NCI-H2029 treated with DMSO at 0.1 percent for 48 hours (cell line): ENCODE results near the gene FUOM.
"Not testable (repeated sequence)": the region's sequence is repeated elsewhere in the genome, so short reads cannot be mapped to it uniquely, and the experiment has no call there.

Experiments
- DNase-seq: peaks from one replicate; lab custom pipeline; 2025; lab: John Stamatoyannopoulos, UW

FUOM gene

GRCh38 chr10:133388236-133388972 is 30.6 kb upstream of the FUOM start:
- no peak for DNase-seq

DNA sequence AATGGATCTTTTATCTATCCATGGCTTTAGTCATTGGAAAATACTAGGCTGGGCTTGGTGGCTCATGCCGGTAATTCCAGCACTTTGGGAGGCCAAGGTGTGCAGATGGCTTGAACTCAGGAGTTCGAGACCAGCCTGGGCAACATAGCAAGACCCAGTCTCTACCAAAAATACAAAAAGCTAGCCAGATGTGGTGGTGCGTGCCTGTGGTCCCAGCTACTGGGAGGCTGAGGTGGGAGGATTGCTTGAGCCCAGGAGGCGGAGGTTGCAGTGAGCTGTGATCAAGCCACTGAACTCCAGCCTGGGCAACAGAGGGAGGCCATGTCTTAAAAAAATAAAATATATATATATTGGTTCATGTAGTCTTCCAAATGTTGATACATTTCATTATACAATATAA is 29.1 kb upstream of the FUOM start:
- not testable (repeated sequence) for DNase-seq

DNA sequence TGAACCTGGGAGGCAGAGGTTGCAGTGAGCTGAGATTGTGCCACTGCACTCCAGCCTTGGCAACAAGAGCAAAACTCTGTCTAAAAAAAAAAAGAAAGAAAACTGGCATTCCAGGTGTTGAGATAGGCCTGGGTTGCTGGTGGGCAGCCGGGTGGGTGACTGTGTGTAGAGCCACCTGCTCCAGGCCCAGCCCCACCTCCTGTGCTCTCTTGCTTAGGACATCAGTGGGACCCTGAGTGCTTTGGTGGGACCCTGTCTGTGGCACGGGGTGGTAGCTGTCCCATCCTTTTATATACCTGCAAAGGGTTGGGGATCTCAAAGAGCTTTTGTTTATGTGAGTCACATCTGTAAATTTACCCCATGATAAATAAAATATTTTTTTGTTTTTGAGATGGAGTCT is 27.4 kb upstream of the FUOM start:
- DNase-seq, result no peak

- DNase-seq, result no peak
These were observed 26.3 kb upstream of the FUOM start for GRCh38 chr10:133384071-133384470.

DNA sequence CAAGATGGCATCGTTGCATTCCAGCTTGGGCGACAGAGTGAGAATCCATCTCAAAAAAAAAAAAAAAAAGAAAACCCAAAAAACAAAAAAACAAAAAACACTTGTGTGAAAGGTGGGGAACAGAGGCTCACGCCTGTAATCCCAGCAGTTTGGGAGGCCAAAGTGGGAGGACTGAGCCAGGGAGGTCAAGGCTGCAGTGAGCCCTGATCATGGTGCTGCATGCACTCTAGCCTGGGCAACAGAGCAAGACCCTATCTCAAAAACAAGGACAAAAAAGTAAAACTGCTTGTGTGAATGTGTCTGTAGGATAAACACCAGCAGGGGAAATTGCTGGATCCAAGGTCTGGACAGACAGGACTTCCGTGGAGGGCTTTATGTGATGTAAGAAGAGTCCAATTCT is 25.7 kb upstream of the FUOM start:
- DNase-seq, result no peak

GRCh38 chr10:133381036-133381435 is 23.2 kb upstream of the FUOM start:
- no peak for DNase-seq

DNA sequence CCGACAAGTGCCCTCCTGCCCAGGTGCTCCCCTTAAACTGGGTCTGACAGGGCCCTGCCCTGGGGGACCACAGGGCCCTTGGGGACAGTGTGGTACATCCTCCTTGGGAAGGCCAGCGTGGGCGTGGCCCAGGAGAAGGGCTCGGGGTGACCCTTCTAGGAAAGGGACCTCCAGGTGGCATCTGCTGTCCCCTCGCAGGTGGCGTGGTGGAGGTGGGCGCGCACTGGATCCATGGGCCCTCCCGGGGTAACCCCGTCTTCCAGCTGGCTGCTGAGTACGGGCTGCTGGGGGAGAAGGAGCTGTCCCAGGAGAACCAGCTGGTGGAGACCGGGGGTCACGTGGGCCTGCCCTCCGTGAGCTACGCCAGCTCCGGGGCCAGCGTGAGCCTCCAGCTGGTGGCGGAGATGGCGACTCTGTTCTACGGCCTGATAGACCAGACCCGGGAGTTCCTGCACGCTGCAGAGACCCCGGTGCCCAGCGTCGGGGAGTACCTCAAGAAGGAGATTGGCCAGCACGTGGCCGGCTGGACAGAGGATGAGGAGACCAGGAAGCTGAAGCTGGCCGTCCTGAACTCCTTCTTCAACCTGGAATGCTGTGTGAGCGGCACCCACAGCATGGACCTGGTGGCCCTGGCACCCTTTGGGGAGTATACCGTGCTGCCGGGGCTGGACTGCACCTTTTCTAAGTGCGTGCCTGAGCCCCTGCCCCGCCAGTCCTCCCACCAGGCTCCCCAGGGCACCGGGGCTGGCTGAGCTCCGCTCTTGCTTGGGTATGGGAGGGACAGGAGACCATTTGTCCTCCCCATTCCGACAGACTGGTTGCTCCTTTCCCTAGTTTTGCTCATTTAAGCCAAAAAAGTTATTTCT is 22.2 kb upstream of the FUOM start:
- DNase-seq, result no peak

GRCh38 chr10:133379152-133379800 is 21.5 kb upstream of the FUOM start, which contains the start of gene PAOX:
PAOX (plus strand) TSS chr10:133379262; CDS start chr10:133379317, 55 bp downstream.
- no peak for DNase-seq

DNA sequence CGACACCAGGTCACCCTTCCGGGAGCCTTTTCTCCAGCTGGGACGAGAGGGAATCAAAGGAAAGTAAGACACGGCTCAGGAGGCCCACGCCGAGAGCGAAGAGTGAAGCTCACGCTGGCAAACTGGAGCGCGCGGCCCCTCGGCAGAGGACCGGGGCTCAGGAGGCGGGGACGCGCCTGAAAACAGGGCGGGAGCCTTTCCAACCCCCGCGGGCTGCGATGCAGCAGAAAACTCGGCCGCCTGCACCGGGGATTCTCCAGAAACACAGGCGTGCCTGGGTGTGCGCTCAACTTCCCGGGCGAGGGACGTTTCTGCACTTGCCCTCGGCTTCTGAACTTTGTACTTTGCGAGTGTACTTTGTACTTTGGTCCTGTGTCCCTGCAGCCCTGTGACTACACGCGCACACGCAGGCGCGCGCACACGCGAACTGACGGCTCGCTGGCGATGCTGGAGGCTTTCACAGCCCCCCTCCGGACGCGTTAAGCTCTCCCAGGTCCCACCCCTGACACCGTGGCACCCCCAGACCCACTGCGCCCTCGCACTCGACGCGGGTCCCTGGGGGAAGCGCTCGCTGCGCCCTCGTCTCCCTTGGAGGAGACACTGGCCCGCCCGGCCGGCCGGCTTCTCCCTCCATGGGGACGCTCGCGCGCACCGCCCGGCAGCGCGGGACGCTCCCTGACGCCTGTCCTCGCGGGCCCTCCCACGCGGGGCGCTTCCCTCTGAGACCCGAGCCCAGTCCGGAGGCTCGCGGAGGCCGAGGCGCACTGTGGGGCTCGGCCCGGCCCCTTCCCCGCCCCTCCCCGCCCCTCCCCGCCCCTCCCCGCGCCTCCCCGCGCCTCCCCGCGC is 20.7 kb upstream of the FUOM start:
- no peak for DNase-seq

GRCh38 chr10:133377818-133378250 is 20.0 kb upstream of the FUOM start:
- DNase-seq, result no peak

DNA sequence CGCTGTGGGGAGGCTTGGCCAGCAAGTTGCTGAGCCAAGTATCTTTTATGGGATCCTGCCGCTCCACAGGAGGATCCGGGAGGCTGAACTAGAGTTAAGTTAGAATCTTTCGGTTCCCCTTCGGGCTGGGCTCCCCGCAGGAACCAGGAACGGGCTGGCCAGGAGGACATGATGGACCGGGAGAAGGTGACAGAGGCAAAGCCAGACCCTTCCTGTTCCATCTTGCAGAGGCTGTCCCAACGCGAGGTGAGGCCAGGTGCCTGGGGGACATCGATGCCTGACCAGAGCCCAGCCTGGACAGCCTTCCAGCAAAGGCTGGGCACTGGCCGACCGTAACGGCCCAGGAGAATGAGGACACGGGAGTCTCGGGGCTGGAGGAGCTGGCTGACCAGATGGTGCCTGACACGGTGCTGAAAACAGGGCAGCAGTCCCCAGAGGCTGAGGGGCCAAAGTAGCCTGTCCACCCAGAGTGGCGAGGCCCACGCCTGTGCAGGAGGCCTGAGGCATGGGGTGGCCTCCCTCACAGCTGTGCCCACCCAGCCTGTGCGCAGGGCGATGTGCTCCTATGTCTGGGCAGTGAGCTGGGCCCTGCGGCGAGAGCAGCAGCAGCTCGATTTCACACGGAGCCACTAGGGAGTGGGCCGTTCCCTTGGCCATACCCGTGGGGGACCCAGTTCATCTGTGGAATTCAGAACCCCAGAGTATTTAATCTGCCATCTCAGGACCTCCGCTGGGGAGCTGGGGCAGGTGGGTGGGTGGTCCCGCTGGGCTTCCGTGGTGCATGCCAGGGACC is 19.4 kb upstream of the FUOM start:
- DNase-seq, result no peak

DNA sequence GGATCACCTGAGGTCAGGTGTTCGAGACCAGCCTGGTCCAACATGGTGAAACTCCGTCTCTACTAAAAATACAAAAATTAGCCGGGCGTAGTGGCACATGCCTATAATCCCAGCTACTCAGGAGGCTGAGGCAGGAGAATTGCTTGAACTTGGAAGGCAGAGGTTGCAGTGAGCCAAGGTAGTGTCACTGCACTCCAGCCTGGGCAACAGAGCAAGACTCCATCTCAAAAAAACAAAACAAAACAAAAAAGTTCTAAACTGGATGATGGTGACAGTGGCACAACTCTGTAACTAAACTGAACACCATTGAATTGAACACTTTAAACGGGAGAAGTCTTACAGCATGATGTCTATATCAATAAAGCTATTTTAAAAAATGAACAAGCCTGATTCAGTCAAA is 18.4 kb upstream of the FUOM start:
- not testable (repeated sequence) for DNase-seq

DNA sequence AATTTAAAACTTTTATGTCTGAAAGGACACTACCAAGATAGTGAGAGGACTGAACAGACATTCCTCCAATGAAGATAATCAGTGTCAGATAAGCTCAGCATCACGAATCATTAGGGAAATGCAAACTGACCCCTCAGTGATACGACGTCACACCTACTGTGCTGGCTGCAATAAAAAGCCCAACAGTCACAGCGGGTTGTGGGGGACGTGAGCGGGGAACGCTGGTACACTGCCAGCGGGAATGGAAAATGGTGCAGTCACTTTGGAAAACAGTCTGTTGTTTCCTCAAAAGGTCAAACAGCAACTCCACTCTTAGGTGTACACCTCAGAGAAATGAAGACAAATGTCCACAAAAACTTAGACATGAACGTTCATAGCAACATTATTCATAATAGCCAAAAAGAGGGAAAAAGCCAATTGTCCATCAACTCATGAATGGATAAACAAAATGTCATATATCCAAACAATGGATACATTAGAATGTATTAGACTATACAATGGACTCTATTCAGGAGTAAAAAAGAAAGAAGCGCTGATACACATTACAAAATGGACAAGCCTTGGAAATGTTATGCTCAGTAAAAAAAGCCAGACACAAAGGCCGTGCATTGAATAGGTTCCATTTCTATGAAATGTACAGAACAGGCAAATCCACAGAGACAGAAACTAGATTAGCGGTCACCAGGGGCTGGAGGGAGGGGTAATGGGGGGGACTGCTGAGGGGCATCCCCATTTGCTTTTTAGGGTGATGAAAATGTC is 17.7 kb upstream of the FUOM start:
- no peak for DNase-seq

- peak; percentile 29 for DNase-seq
These were observed 15.6 kb upstream of the FUOM start, which contains the start of gene ECHS1 for GRCh38 chr10:133373174-133374090. ECHS1 (minus strand) TSS chr10:133373354; CDS start chr10:133373333, 21 bp downstream.

DNA sequence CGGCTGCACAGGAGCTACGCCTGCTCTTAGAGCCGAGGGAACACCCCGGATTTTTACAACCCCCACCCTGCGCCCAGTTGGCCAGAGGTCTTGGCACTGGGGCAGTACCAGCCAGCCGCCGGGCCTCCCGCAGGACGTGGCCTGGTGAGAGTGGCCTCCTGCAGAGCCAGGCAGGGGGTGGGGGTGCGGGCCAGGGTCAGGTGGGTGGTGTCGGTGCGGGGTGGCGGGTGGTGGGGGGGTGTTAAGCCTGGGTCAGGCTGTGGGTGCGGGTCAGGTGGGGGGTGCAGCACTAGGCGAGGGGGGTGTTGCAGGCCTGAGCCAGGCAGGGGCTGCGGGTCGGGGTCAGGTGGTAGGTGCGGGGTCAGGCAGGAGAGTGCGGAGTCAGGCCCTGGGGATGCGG is 14.7 kb upstream of the FUOM start:
- DNase-seq, result no peak

GRCh38 chr10:133370030-133370786 is 12.4 kb upstream of the FUOM start:
- DNase-seq, result no peak

DNA sequence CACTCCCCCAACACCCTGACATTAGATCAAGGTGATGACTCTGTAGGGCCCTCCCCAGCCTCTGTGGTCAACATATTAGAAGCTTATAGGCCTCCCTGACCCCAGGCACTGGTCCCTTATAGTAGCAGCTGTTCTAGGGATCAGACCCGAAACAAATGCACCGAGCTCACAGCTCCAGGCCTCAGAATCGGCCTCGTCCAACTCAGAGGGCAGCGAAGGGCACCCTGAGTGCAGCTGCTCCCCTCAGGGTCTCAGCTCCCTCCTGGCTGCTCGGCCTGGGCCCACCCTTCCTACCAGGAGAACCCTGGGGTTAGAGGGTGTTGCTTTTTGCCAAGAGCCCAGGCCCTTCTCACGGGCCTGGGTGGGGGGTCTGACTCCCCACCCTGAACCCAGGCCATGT is 10.3 kb upstream of the FUOM start:
- no peak for DNase-seq

- not testable (repeated sequence) for DNase-seq
These were observed 9.6 kb upstream of the FUOM start for GRCh38 chr10:133367461-133367860.
